Mesenchymal stem cell (in vitro differentiated cells and primary cell): ENCODE data around the gene IRAK4.

Experiments
- DNase-seq: peaks from one replicate; pipeline ENCODE4 v3.0.0-alpha.2; 2013
- H2AFZ ChIP-seq: one replicate; pipeline ENCODE4 v1.6.1; 2013; ENCODE audit warnings: low read depth, mild to moderate bottlenecking, control low read depth, inconsistent platforms, low read length, moderate library complexity
- H2AK5ac ChIP-seq: 2 replicates; pipeline ENCODE4 v1.6.1; 2013; ENCODE audit warnings: low read length, moderate library complexity, mild to moderate bottlenecking, inconsistent platforms; ENCODE audit not compliant: severe bottlenecking
- H2BK120ac ChIP-seq: one replicate; pipeline ENCODE4 v1.6.1; 2013; ENCODE audit warnings: low read depth, mild to moderate bottlenecking, inconsistent platforms, low read length, moderate library complexity
- H2BK12ac ChIP-seq, 2 experiments: one replicate each; pipeline ENCODE4 v1.6.1; 2013; ENCODE audit warnings: inconsistent platforms in 2 of 2, low read length in 2 of 2, mild to moderate bottlenecking in 2 of 2, moderate library complexity in 2 of 2, control low read depth in 1 of 2
- H2BK15ac ChIP-seq: one replicate; pipeline ENCODE4 v1.6.1; 2013; ENCODE audit warnings: mild to moderate bottlenecking, low read depth, inconsistent platforms; ENCODE audit not compliant: poor library complexity, severe bottlenecking
- H2BK5ac ChIP-seq: 2 replicates; pipeline ENCODE4 v1.6.1; 2013; ENCODE audit warnings: low read depth, mild to moderate bottlenecking, low read length, control low read depth, inconsistent platforms; ENCODE audit not compliant: poor library complexity, severe bottlenecking
- H3K14ac ChIP-seq, 2 experiments: one replicate each; pipeline ENCODE4 v1.6.1; 2013; ENCODE audit warnings: inconsistent platforms in 2 of 2, low read length in 2 of 2, control low read depth in 1 of 2, mild to moderate bottlenecking in 1 of 2, moderate library complexity in 1 of 2
- H3K18ac ChIP-seq, 2 experiments: one replicate each; pipeline ENCODE4 v1.6.1; 2013; ENCODE audit warnings: inconsistent platforms in 2 of 2, low read length in 2 of 2, control low read depth in 1 of 2, low read depth in 1 of 2, mild to moderate bottlenecking in 1 of 2
- H3K23ac ChIP-seq, 2 experiments: one replicate each; pipeline ENCODE4 v1.6.1; 2013; ENCODE audit warnings: inconsistent platforms in 2 of 2, low read length in 2 of 2, mild to moderate bottlenecking in 2 of 2, moderate library complexity in 2 of 2, control low read depth in 1 of 2
- H3K27ac ChIP-seq: 2 replicates; pipeline ENCODE4 v1.5.1; 2013; ENCODE audit warnings: mild to moderate bottlenecking, moderate library complexity, low read length, control low read depth, inconsistent platforms; ENCODE audit not compliant: poor library complexity, severe bottlenecking
- H3K27me3 ChIP-seq, 2 experiments: 2 replicates each; pipeline versions ENCODE4 v1.6.1 to v1.7.0; 2013; ENCODE audit warnings: low read length in 2 of 2, mild to moderate bottlenecking in 2 of 2, moderate library complexity in 2 of 2, control low read depth in 1 of 2, inconsistent platforms in 1 of 2; ENCODE audit not compliant: control insufficient read depth in 1 of 2, insufficient read depth in 1 of 2
- H3K36me3 ChIP-seq, 2 experiments: 2 replicates each; pipeline versions ENCODE4 v1.6.1 to v1.7.0; 2013; ENCODE audit warnings: low read length in 2 of 2, control low read depth in 1 of 2, inconsistent platforms in 1 of 2, low read depth in 1 of 2, mild to moderate bottlenecking in 1 of 2; ENCODE audit not compliant: insufficient read depth in 2 of 2, control insufficient read depth in 1 of 2
- H3K4ac ChIP-seq, 2 experiments: one replicate each; pipeline ENCODE4 v1.6.1; 2013; ENCODE audit warnings: inconsistent platforms in 2 of 2, low read length in 2 of 2, mild to moderate bottlenecking in 2 of 2, moderate library complexity in 2 of 2, control low read depth in 1 of 2, low read depth in 1 of 2
- H3K4me1 ChIP-seq: 2 replicates; pipeline ENCODE4 v1.6.1; 2013; ENCODE audit warnings: low read depth, low read length, control low read depth; ENCODE audit not compliant: control insufficient read depth, insufficient read depth
- H3K4me2 ChIP-seq: 2 replicates; pipeline ENCODE4 v1.6.1; 2013; ENCODE audit warnings: low read length, mild to moderate bottlenecking, inconsistent platforms; ENCODE audit not compliant: poor library complexity, severe bottlenecking
- H3K4me3 ChIP-seq, 2 experiments: 2 replicates each; pipeline versions ENCODE4 v1.5.1 to v1.7.0; 2013; ENCODE audit warnings: low read length in 2 of 2, mild to moderate bottlenecking in 2 of 2, control low read depth in 1 of 2, low read depth in 1 of 2; ENCODE audit not compliant: insufficient read depth in 1 of 2
- H3K79me1 ChIP-seq: replicated peaks from 2 replicates; pipeline ENCODE4 v1.6.1; 2013; ENCODE audit warnings: mild to moderate bottlenecking, control low read depth, low read length, inconsistent platforms; ENCODE audit not compliant: poor library complexity, severe bottlenecking
- H3K9ac ChIP-seq: 2 replicates; pipeline ENCODE4 v1.7.0; 2013; ENCODE audit warnings: mild to moderate bottlenecking, low read length, moderate library complexity
- H3K9me3 ChIP-seq: 2 replicates; pipeline ENCODE4 v1.7.0; 2013; ENCODE audit warnings: mild to moderate bottlenecking, low read length; ENCODE audit not compliant: control insufficient read depth
- H4K8ac ChIP-seq: one replicate; pipeline ENCODE4 v1.6.1; 2013; ENCODE audit warnings: inconsistent platforms, mild to moderate bottlenecking, low read length, moderate library complexity
- H4K91ac ChIP-seq: one replicate; pipeline ENCODE4 v1.6.1; 2013; ENCODE audit warnings: mild to moderate bottlenecking, low read length, inconsistent platforms
- WGBS: methylation state at CpG from one replicate; pipeline ENCODE4 v1.1.7; 2013; ENCODE audit warnings: mixed read lengths; 5-methylcytosine and 5-hydroxymethylcytosine counted together

IRAK4 gene

DNA sequence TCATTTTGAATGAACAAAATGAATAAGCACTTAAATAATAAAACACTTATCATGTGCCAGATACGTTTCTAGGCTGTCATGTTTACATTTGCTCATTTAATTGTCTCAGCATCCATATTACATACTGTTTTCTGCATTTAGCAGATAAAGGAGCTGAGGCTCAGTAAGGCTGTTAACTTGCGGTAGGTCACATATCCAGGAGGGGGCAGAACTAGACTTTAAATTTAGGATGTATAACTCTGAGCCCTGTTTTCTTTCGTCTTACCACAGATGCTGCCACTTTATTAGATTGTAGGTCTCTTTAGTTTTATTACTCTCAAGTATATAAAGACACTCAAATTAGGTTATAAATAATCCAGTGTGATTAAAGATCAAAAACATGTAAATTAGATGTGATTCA lies 17.7 kb downstream of the IRAK4 start:
- no peak overlapping the region for H3K4me2 ChIP-seq
- no peak overlapping the region for H3K23ac ChIP-seq
- H3K4ac ChIP-seq: no peak overlapping the region
- H3K9me3 ChIP-seq: no peaks in the 10 kb centered on the region
- H3K79me1 ChIP-seq: no peaks in the 10 kb centered on the region
- H2BK120ac ChIP-seq: no peak overlapping the region
- H2AFZ ChIP-seq: no peak overlapping the region
- H3K4me3 ChIP-seq: no peak overlapping the region
- no peak overlapping the region for H4K8ac ChIP-seq
- no peak overlapping the region for H2BK12ac ChIP-seq
- no peak overlapping the region for H2BK5ac ChIP-seq
- H3K27me3 ChIP-seq: no peaks in the 10 kb centered on the region
- H3K36me3 ChIP-seq: peaks cover 0 to 83% of the 10 kb centered on the region in 2 experiments
- no peak overlapping the region for H3K9ac ChIP-seq
- peak; percentile 42 for DNase-seq
- H3K18ac ChIP-seq: no peak overlapping the region
- H2BK15ac ChIP-seq: no peak overlapping the region
- no peaks in the 10 kb centered on the region for H3K4me1 ChIP-seq
- H3K14ac ChIP-seq: no peak overlapping the region
- H4K91ac ChIP-seq: no peak overlapping the region
- 33% methylated on average over 1 of the region's 3 CpGs for WGBS
- H3K27ac ChIP-seq: no peak overlapping the region
- no peak overlapping the region for H2AK5ac ChIP-seq

GRCh38 chr12:43786899-43787693 lies 28.3 kb downstream of the IRAK4 start:
- no peak overlapping the region for H2AFZ ChIP-seq
- H2BK120ac ChIP-seq: no peak overlapping the region
- H4K8ac ChIP-seq: no peak overlapping the region
- H3K9me3 ChIP-seq: no peaks in the 10 kb centered on the region
- H3K18ac ChIP-seq: no peak overlapping the region
- peaks cover 3 to 55% of the 10 kb centered on the region in 2 experiments for H3K36me3 ChIP-seq
- no peak overlapping the region for H3K9ac ChIP-seq
- no peak overlapping the region for H3K4me3 ChIP-seq
- H3K79me1 ChIP-seq: no peaks in the 10 kb centered on the region
- H3K23ac ChIP-seq: no peak overlapping the region
- no peak overlapping the region for H3K14ac ChIP-seq
- no peak overlapping the region for H3K27ac ChIP-seq
- H4K91ac ChIP-seq: no peak overlapping the region
- no peak overlapping the region for H3K4ac ChIP-seq
- no peak overlapping the region for H2AK5ac ChIP-seq
- no peaks in the 10 kb centered on the region for H3K4me1 ChIP-seq
- no peaks in the 10 kb centered on the region for H3K27me3 ChIP-seq
- no peak overlapping the region for H2BK5ac ChIP-seq
- DNase-seq: no peak
- H2BK12ac ChIP-seq: no peak overlapping the region
- H3K4me2 ChIP-seq: no peak overlapping the region
- no peak overlapping the region for H2BK15ac ChIP-seq

GRCh38 chr12:43789941-43790340 lies 31.2 kb downstream of the IRAK4 start:
- no peak for DNase-seq
- Histone ChIP-seq H4K91ac (no peak overlapping the region), H3K27me3 (no peaks in the 10 kb centered on the region), H2AK5ac (no peak overlapping the region), H3K4me2 (no peak overlapping the region), H3K9ac (no peak overlapping the region), H3K9me3 (no peaks in the 10 kb centered on the region), H2BK12ac (no peak overlapping the region), H3K14ac (no peak overlapping the region), H3K27ac (no peak overlapping the region), H3K4me1 (no peaks in the 10 kb centered on the region), H2AFZ (no peak overlapping the region), H3K4me3 (no peak overlapping the region), H4K8ac (no peak overlapping the region), H3K18ac (no peak overlapping the region), H2BK15ac (no peak overlapping the region), H3K79me1 (no peaks in the 10 kb centered on the region), H2BK120ac (no peak overlapping the region), H3K23ac (no peak overlapping the region), H2BK5ac (no peak overlapping the region), H3K4ac (no peak overlapping the region), H3K36me3 (peaks cover 6 to 36% of the 10 kb centered on the region in 2 experiments)

GRCh38 chr12:43795716-43796280 lies 37.0 kb downstream of the IRAK4 start:
- peaks cover 6 to 66% of the 10 kb centered on the region in 2 experiments for H3K36me3 ChIP-seq
- WGBS: 79% methylated on average over 1 of the region's 2 CpGs
- no peak overlapping the region for H2BK120ac ChIP-seq
- H3K27me3 ChIP-seq: no peaks in the 10 kb centered on the region
- no peak overlapping the region for H3K4me2 ChIP-seq
- DNase-seq: peak; percentile 55
- peaks cover 3% of the 10 kb centered on the region for H3K79me1 ChIP-seq
- no peak overlapping the region for H3K18ac ChIP-seq
- H3K9me3 ChIP-seq: no peaks in the 10 kb centered on the region
- no peak overlapping the region for H4K91ac ChIP-seq
- no peak overlapping the region for H3K4me3 ChIP-seq
- no peak overlapping the region for H3K9ac ChIP-seq
- no peak overlapping the region for H2AK5ac ChIP-seq
- H2AFZ ChIP-seq: no peak overlapping the region
- H3K14ac ChIP-seq: no peak overlapping the region
- no peaks in the 10 kb centered on the region for H3K4me1 ChIP-seq
- H4K8ac ChIP-seq: no peak overlapping the region
- H2BK15ac ChIP-seq: no peak overlapping the region
- H3K4ac ChIP-seq: no peak overlapping the region
- no peak overlapping the region for H2BK5ac ChIP-seq
- no peak overlapping the region for H3K27ac ChIP-seq
- no peak overlapping the region for H2BK12ac ChIP-seq
- no peak overlapping the region for H3K23ac ChIP-seq
